Tibial nerve (tissue), 3 donors: Measurements from ENCODE around the gene SNRK.

Experiments used
- CTCF ChIP-seq, 5 experiments: fragments of 200-600 bp in 3 of 5; fragments of 450-650 bp in 2 of 5; sonication (generic) in 3 of 5; IDR thresholded peaks; one replicate each; pipeline ENCODE4 v1.5.1; 2016 to 2019; ENCODE audit warnings: antibody characterized with exemption in 5 of 5, mild to moderate bottlenecking in 3 of 5, moderate library complexity in 2 of 5
- POLR2A ChIP-seq, 2 donors: fragments of 450-650 bp; IDR thresholded peaks; one replicate each; pipeline ENCODE4 v1.6.1; 2017; ENCODE audit warnings: antibody characterized with exemption in 2 of 2, mild to moderate bottlenecking in 2 of 2, moderate library complexity in 2 of 2

DNA sequence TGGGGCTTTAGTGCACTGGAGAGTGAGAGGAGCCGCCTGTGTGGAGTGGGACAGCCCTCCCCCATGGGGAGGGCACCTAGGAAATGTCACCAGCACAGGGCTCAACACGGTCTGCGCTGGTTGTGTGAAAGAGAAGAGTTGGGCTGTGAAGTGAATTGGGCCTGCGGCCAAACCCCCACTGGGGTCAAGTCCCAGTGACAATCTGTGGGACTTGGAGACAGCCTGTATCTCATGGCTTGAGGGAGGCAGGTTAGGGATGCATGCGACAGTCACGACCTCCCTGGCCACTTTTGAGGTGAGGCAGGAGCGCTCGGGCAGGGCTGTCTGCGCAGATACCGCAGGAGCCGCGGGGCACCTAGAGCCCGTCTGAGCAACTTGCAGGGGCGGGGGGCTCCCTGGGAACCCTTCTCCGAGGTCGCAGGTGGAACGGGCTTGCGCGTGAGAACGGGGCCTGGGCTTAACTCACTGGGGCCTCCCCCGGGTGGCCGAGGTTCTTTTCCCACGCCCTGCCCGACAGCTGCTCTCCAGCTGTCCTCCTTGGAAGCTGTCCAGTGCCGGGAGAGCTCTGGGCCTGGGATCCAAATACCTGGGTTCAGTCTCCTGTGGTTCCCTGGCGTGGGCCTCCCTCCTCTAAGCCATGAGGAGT lies 77.4 kb downstream of the SNRK start:
- TF ChIP-seq CTCF (IDR thresholded peaks at IDR 0.05) (no peak), POLR2A (IDR thresholded peaks at IDR 0.05) (no peak)
